ENCODE results near the gene MPI. TPM values are rescaled to one million over a fixed set of nuclear protein-coding genes. Genes with fewer than 3 reads are reported as not detected.
A peak's percentile ranks its signal among the peaks of the same experiment; 100 is the strongest.

Gene MPI
- total and polyA plus RNA-seq, 2 of the 8 experiments (the other 6 are each of a cell fraction or from before 2014, with no cell fraction given): 31.0 to 74.8 TPM

- Histone ChIP-seq H2AFZ (ENCODE audit: low read length) (no peak overlapping the region), H3K4ac (replicated peaks; ENCODE audit: insufficient read length, low read depth, low read length) (no peak overlapping the region), H3K27ac (ENCODE audit: low read depth, low read length) (no peak overlapping the region), H2BK5ac (ENCODE audit: low read depth, low read length) (no peak overlapping the region), H4K8ac (ENCODE audit: extremely low read depth, insufficient read depth, low read length) (no peak overlapping the region; the same call in 1 of the 2 replicates), H3K9ac (replicated peaks in 1 of 4; ENCODE audit: extremely low read depth in 1 of 4, low read depth in 3 of 4, low read length in 3 of 4) (no peak overlapping the region), H2BK120ac (replicated peaks; ENCODE audit: low read depth, low read length) (no peak overlapping the region), H3K56ac (replicated peaks; ENCODE audit: insufficient read length, low read depth, low read length) (no peak overlapping the region), H3K14ac (ENCODE audit: insufficient read length) (no peak overlapping the region), H2BK20ac (ENCODE audit: low read length) (peak overlapping the region; percentile 37; the same call in 1 of the 2 replicates), H3K79me1 (ENCODE audit: low read depth, low read length) (0 out of 2 replicates have a peak, but pooled peaks cover 2% of the 10 kb centered on the region), H3K79me2 (ENCODE audit: control insufficient read depth in 1 of 2, insufficient read depth in 2 of 2, low read length in 2 of 2) (peaks cover 0 to 19% of the 10 kb centered on the region in 2 experiments; a peak in 2 of 4 replicates), H3K4me3 (ENCODE audit: extremely low read depth in 1 of 4, insufficient read depth in 2 of 4, low read depth in 3 of 4, low read length in 4 of 4) (no peak overlapping the region), H3K18ac (ENCODE audit: extremely low read depth, low read length) (no peak overlapping the region), H3K27me3 (replicated peaks in 1 of 4; ENCODE audit: control insufficient read depth in 3 of 4, extremely low read depth in 1 of 4, insufficient read depth in 3 of 4, low read length in 3 of 4) (peaks cover 0 to 12% (median 10%) of the 10 kb centered on the region in 4 experiments; a peak in 5 of 7 replicates), H3K4me1 (replicated peaks in 1 of 4; ENCODE audit: control insufficient read depth in 3 of 4, insufficient read depth in 4 of 4, low read length in 3 of 4) (peaks cover 3 to 24% (median 11%) of the 10 kb centered on the region in 4 experiments), H3K23ac (ENCODE audit: insufficient read length) (no peak overlapping the region), H4K20me1 (replicated peaks in 1 of 2; ENCODE audit: control insufficient read depth in 1 of 2, insufficient read depth in 2 of 2, low read length in 2 of 2) (peaks cover 0 to 4% of the 10 kb centered on the region in 2 experiments), H2BK12ac (ENCODE audit: low read depth, low read length) (peak overlapping the region; percentile 3; the same call in 1 of the 2 replicates), H3K36me3 (ENCODE audit: control insufficient read depth in 2 of 4, insufficient read depth in 4 of 4, low read length in 3 of 4) (no peaks in the 10 kb centered on the region), H3K23me2 (ENCODE audit: low read depth, low read length) (peaks cover 10% of the 10 kb centered on the region; the same call in 1 of the 2 replicates), H2BK15ac (ENCODE audit: low read length) (0 out of 2 replicates have a peak overlapping the region, but pooled peaks have one; percentile 63), H4K91ac (replicated peaks; ENCODE audit: insufficient read length, low read length) (no peak overlapping the region), H3K4me2 (ENCODE audit: insufficient read depth in 1 of 2, low read depth in 2 of 2, low read length in 2 of 2) (peak overlapping the region in 1 of 2 experiments; percentile 40; a peak in 1 of 4 replicates), H3K9me3 (ENCODE audit: insufficient read depth in 2 of 2, low read depth in 1 of 2, low read length in 1 of 2) (no peaks in the 10 kb centered on the region), H4K5ac (ENCODE audit: insufficient read length, low read depth, low read length) (no peak overlapping the region), H2AK5ac (ENCODE audit: low read depth, low read length) (no peak overlapping the region)
- WGBS, 2 experiments (ENCODE audit: extremely low coverage in 1 of 2, insufficient coverage in 1 of 2, insufficient read length in 1 of 2, insufficient replicate concordance in 2 of 2, low coverage in 1 of 2, low lambda C conversion rate in 2 of 2, missing lambda C conversion rate in 1 of 2): 82% methylated on average over 3 of the region's 3 CpGs; no CpG with 5 or more reads in 1 of the 2 experiments
- ChIA-PET CTCF (ENCODE audit: partially characterized antibody) (interaction anchor here (0.6 to 6.1 kb wide), 52 partner anchors 8 to 701 kb away, joined by 3 to 52 read pairs (median 5); partner anchors contain the start of genes COX5A, FAM219B and ULK3), POLR2A (ENCODE audit: partially characterized antibody) (interaction anchor here (1.0 to 2.9 kb wide), 6 partner anchors 9 to 61 kb away, joined by 3 to 16 read pairs (median 6); partner anchors contain the start of genes COX5A, FAM219B and MPI)
- FAIRE-seq (no peak), DNase-seq (ENCODE audit: low read depth in 1 of 2, low spot score in 2 of 2) (no peak)
- no peak for TF ChIP-seq CTCF (IDR thresholded peaks at IDR 0.05; ENCODE audit: control extremely low read depth in 1 of 3, insufficient read depth in 1 of 3, low read depth in 1 of 3, low read length in 3 of 3)
- TF ChIP-seq KDM5A (IDR thresholded peaks at IDR 0.05; ENCODE audit: low read length): no peak
- TF ChIP-seq SIX5 (IDR thresholded peaks at IDR 0.05; ENCODE audit: low read depth, low read length): no peak
- TF ChIP-seq CBX5 (IDR thresholded peaks at IDR 0.05; ENCODE audit: low read depth, low read length): no peak
- no peak for TF ChIP-seq POU5F1 (IDR thresholded peaks at IDR 0.05; ENCODE audit: low read depth, low read length)
- no peak for TF ChIP-seq ASH2L (IDR thresholded peaks at IDR 0.05; ENCODE audit: low read length)
Observed at GRCh38 chr15:74951006-74951405, 61.2 kb downstream of the MPI start.
